GM18868 (cell line): ENCODE measurements around the gene PHF20.
A peak's percentile ranks its signal among the peaks of the same experiment; 100 is the strongest.
"Not testable (repeated sequence)": the region's sequence is repeated elsewhere in the genome, so short reads cannot be mapped to it uniquely, and the experiment has no call there.

Experiments used
- ATAC-seq: cut with Tn5 transposase; IDR thresholded peaks from one replicate; pipeline ENCODE4 v1.9.1; 2021; ENCODE audit warnings: mild to moderate bottlenecking, moderate library complexity; ENCODE audit not compliant: unreplicated experiment

The PHF20 gene

DNA sequence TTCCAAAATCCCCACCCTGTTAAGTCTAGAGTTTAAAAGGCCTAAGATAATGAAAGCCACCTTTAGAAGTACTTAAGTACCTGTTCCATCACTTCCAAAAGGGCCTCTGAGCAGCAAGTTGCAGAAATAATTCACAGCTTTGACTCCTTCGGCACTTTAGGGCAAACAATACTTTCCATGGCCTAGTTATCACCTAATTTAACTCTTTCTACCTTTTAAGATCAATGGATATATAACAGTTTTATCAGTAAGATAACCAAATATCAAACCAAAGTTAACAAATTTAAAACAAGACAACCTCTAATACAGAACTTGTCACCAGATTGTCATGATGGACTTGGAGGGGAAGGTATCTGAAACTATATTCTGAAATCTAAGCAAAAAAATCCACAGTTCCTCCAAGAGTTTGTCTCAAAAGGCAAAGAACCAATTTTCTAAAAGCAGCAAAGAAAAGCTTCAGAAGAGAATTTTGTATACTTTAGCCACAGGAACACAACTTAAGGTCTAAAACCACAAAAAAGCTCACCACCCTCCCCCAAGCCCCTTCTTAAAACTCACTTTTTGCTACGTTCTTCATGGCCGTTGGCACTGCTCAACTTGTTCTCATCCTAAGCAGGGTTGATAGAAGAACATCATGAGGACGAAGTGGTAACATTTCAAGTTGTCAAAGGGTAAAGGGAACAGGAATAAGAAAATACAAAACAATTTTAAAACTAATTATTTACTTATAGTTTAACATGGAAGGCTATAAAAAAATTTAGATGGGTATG, 33.2 kb upstream of the PHF20 start:
- no peak for ATAC-seq

DNA sequence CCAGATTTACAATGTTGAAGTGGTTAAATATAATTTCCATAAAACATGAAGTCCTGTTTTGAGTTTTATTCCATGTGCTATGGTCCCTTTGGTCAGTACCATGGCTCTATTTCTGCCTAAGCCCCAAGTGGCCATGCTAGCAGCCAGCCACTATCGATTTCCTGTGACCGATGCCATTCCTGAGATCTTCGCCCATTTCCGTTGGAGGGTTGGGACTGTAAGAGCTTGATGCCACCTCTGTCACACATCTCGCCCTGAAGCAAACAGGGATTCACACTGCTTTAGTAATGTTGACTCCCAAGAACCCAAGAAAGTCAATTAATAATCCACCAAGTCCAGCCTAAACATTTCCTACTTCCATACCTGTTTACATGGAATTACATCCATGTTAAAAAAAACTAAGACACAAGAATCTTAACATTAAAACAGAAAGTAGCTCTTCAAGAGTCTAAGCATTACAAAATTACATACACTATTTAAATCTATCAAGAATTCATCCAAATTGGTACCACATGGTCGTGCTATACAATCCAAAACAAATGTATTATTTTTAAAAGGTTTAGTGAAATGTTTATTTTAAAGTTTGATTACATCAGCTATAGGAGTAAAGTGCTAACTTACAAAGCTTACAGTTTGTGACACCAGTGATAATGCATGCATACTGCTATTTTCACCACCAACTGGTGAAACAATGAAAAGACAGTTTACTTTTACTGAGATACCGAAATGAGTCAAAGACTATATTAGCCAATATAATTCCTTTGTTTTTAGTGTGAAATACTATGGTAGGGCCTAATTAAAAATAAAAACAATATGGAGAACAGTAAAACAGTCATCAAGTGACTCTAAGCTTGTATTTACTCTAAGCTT, 32.3 kb upstream of the PHF20 start:
- ATAC-seq = no peak

DNA sequence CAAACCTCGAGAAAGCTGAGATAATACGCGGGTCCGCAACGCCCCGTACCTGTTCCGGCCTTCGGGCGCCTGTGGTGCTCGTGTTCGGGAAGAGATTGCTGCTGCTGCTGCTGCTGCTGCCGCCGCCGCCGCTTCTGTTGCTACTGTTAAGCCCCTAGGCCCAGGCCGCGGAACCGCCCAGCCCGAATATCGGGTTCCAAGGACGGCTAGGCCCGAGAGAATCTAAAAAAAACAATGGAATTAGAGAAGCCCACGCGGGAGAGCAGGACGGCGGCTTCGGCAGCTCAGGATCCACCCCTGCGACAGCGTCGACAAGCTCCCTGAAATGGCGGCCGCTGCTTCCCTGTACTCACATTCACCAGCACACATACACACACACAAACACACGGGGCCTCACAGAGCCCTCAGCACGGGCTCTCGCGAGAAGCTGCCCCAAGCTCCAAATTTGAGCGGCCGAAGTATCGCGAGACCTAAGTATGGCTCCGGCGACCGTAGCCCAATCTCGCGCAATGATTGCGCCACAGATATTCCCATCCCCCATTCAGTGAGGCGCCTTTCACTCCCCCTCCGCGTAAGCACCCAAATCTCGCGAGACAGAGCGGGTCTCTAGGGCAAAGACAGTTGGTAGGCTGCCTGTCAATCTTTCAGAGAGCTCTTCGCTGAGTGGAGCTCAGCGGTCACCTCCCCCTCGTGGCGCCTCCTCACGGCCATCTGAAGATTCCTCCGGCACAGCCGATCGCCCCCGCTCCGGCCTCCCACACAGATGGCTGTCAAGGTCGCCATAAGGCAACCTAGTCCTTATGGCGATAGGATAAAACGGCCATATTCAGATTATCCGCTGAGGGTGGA, 29.7 kb upstream of the PHF20 start, which contains the start of gene RBM39:
RBM39 (minus strand) TSS at position 369 of the 849 bp plus-strand sequence. CDS start 1,386 bp downstream, outside the sequence.
- peak; percentile 86 for ATAC-seq

DNA sequence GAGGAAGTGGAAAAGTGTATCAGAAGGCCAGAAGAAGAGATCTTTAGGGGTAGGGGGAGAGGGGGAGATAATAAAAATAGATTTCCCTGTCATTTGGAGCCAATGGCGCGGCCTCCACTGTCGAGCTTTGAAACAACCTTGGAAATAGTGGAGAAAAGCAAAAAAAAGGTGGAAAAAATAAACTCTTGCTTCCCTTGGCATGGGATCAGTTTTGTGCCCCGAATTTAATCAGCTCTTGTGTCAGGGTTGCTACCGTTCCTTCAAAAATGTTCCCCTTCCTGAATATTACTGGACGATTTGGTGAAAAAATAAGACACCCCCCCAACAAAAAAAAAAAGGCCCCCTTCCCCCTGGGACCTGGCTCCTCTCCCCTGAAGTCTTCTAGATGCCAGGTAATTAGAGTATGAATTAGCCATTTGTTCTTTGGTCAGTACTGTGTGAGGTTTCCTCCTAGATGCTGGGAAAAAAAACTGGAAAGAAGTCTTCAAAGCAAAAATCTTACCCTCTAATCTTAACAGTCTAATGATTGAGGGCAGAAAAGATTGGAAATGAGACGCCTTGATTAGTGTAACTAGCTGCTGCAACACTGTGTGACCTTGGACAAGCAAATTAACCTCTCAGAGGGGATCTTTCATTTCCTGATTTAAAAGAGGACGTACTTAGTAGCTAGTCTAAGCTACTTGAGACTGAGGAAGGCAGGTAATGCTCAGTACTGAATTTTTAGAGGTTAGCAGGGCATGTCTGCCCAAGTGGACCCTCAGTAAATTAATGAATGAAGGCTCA, 28.9 kb upstream of the PHF20 start:
- ATAC-seq = no peak

DNA sequence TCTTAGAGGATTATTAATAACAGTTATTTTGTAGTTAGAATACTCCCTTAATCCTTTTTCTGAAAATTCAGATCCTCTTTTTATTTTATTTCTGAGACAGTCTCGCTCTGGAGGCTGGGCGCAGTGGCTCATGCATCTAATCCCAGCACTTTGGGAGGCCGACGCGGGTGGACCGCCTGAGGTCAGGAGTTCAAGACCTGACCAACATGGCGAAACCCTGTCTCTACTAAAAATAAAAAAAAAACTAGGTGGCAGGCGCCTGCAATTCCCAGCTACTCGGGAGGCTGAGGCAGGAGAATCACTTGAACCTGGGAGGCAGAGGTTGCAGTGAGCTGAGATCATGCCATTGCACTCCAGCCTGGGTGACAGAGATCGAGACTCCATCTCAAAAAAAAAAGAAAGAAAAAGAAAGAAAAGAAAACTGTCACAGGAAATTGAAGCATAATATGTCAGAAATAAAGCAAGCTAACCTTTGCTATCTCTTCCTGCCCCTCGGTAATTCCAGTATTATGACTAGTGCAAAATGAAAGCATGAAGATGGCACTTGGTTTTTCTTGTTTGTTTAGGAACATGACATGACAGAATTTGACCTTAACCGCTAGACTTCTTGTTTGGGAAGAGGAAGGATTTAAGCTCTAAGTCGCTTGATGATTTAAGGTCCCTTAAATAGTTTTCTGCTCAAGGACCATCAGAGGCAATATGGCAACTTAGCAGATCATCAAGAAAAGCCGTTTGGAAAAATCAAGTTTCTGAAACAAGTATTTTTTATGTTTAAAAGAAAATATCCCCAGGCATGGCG, 27.9 kb upstream of the PHF20 start:
- no peak for ATAC-seq

DNA sequence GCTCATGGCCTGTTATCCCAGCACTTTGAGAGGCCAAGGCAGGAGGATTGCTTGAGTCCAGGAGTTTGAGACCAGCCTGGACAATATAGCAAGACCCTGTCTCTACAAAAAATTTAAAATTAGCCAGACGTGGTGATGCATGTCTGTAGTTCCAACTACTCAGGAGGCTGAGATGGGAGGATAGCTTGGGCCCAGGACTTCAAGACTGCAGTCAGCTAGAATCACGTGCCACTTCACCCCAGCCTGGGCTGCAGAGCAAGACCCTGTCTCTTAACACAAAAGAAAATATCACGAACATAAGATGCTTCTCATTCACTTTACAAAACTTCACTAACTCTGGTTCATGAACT, 27.3 kb upstream of the PHF20 start:
- not testable (repeated sequence) for ATAC-seq

DNA sequence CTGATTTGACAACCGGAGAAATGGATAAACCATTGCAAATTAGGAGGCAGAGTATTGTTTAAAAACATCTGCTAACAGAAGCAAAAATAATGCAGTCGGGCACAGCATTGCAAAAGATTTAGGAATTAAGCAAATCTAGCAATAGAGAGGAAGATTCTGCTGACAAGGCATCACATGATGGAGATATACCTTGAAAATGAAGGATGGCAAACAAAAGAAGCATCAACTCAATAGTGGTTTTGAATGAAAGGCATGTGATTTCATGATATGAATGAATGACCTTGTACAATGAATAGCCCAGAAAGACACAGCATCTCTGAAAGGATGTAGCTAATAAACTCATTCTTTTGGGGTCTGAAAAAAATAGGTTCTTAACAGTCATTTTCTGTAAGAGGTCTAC, 21.2 kb upstream of the PHF20 start:
- no peak for ATAC-seq

DNA sequence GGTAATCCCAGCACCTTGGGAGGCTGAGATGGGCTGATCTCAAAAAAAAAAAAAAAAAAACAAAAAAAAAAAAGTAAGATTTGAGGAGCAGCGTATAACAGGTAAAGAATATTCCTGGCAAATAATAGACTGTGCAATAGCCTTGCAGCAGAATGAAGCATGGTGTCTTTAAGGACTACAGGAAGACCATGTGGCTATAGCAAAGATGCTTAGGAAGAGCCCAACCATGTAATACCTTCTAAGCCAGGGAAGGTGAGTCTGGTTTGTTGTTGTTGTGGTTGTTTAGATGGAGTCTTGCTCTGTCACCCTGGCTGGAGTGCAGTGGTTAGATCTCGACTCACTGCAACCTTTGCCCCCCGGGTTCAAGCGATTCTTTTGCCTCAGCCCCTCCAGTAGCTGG, 15.4 kb upstream of the PHF20 start:
- no peak for ATAC-seq

DNA sequence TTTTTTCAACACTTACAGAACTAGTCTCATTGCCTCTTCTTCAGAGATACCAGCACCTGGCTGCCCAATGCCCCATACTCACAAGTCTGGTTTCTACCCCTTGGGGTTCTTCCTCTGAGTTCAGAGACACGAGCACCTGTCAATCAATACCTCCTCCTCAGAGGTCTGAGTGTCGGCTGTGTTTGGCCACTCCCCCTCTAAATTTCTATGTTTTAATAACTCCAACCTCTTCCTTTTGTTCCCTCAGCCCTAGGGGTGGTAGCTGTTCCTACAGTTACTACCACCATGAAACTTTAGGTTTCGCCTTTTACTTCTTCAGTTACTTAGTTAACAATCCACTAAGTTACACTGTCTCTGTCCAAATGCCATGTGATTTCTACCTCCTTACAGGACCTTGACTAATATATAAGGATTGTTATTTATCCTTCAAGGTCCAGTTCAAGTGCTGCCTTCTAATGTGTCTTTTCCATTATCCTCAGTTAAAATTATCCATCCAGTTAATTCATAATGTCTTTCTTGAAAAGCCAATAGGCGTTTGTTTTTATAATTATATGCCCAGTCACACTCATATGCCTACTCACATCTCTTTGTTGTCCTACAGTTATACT, 14.6 kb upstream of the PHF20 start:
- ATAC-seq = no peak

DNA sequence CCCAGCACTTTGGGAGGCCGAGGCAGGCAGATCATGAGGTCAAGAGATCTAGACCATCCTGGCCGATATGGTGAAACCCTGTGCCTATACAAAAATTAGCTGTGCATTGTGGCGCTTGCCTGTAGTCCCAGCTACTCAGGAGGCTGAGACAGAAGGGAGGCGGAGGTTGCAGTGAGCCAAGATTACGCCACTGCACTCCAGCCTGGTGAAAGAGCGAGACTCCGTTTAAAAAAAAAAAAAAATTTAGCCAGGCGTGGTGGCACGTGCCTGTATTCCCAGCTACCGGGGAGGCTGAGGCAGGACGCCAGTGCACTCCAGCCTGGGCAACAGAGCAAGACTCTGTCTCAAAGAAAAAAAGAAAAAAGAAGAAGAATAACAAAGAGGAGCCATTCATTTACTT, 10.3 kb upstream of the PHF20 start:
- ATAC-seq = not testable (repeated sequence)

DNA sequence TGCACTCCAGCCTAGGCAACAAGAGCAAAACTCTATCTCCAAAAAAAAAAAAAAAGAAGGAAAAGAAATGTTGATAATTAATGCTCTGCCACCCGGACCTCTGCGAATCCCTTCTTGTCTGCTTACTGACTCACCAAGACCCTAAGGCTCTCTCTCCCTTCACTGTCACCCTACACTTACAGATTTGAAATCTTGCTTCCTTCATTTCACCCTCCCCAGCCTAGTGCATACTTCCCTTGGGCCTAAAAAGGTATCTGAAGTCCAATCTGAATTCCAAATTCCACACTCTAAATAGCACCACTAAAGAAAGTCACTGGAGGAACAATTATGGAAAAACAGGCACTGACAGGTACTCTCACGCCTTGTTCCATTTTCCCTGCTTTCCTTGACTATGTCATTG, 9.4 kb upstream of the PHF20 start:
- no peak for ATAC-seq

DNA sequence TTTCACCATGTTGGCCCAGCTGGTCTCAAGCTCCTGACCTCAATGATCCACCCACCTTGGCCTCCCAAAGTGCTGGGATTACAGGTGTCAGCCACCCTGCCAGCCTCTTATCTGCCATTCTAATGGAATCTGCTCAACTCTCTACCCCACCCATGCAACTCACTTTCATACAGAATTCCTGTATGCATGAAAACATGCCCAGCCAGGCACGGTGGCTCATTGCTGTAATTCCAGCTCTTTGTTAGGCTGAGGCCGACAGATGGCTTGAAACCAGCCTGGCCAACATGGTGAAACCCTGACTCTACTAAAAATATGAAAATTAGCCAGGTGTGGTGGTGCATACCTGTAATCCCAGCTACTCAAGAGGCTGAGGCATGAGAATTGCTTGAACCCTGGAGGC, 6.9 kb upstream of the PHF20 start:
- ATAC-seq = not testable (repeated sequence)

DNA sequence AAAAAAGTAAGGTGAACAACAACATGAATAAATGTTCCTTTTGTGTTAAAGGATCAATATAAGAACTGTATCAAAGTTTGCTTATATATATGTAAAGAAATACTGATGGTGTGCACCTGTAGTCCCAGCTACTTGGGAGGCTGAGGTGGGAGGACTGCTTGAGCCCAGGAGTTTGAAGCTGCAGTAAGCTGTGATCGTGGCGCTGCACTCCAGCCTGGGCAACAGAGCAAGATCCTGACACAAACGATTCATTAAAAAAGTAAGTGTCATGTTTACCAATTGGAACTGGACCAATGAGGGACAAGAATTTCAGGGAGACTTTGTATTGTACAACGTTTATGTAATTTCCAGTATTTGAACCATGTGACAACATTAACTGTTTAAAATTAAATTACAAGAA, 5.0 kb upstream of the PHF20 start:
- no peak for ATAC-seq

DNA sequence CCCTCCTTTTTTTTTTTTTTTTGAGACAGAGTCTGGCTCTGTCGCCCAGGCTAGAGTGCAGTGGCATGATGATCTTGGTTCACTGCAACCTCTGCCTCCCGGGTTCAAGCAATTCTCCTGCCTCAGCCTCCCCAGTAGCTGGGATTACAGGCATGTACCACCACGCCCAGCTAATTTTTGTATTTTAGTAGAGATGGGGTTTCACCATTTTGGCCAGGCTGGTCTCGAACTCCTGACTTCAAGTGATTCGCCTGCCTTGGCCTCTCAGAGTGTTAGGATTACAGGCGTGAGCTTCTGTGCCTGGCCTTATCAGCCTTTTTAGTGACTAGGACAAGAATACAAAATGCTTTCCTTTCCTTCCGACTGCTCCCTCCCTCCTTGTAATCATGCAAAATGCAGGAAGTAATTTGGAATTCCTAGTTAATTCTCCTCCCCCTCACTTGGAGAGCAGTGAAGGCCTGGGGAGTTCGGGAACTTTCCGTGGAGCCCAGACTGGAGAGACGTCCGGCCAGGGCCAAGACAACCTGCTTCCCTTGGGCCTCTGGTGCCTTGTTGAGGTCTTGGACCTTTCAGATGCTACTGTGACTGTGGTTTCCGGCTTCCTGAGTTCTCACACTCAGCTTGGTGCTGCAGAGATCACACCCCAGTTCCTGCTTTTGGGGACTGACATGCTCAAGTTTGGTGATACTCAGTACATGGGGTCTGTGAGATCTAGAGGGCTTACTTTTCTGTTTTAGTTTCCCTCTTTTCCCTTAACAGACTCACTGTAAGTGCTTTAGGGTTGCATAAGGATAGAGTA, 3.9 kb upstream of the PHF20 start:
- peak; percentile 46 for ATAC-seq

DNA sequence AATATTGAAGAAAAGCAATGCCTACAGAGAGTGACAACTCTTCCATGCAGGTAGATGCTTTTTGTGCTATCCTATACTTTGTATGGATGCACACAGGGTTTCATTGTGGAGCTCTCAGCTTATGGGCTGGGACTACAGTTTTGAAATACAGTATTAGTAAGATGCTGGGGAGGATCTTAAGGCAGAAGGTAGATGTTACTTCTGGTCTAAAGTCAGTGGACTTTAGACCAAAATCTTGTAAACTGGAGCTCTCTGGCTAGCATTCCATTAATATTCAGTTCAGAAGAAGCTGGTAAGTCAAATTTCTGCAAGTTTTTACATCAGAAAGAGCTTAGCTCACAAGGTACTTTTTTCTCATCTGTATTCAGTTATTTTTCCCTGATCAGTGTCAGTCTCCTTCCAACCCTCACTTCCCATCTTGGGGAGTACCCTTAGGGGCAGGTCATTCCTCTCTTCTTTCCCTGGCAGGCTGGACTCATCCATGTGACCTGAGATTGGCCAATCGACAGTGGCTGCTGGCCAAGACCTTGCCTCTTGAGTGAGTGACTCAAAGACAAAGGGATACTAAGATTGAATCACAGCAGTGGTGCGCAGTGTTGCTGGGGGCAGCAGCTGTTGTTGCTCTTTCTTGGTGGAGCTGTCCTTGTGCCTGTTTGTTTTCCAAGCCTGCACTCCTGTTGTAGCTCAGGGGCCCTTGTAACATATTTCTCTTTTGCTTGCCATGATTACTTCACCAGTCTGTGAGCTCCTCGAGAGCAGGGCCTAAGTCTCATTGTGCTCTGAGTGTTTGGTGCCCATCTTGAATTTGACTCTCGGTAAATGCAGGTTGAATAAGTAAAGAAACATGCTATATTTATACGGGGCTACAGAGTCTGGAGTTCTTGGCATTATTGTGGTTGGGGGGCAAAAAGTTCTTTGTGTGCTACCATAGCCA, 2.8 kb upstream of the PHF20 start:
- ATAC-seq = no peak

DNA sequence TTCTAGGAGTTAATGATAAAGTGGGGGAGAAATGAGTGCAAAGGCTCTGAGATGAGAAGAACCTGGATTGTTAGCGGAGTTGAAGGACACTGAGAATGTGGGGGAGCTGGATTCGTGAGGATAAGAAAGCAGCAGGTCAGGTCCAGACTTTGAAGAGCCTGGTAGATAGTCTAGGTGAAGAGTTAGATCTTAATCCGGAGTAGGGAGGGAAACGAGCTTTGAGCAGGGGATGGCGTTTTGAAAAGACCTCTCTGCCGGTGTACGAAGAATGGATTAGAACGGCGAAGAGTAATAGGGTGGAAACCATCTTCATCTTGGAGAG, 487 bp upstream of the PHF20 start:
- no peak for ATAC-seq

DNA sequence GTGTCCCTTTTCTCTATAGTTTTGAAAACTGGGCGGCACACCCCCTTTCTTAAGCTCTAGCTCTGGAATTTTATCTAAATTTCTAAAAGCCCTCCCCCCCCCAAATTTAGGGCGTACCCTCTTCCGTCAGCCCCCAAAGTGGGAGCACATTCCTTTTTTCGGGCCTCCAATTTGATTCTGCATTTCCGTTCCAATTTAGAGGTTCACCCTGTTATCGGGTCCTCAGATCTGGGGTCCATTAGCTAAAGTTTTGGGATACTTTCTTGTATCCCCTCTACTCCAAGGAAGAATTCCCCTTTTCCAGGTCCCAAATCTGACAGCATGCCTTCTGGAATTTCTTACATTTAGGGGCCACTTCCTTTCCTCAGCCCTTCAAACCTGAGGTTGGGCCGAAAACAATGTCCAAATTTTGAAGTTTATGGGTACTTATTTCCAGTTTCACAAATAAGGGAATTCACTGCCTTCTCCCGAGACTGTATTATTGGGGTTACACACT, 796 bp downstream of the PHF20 start:
- no peak for ATAC-seq
